DMS153 (cell line): Measurements from ENCODE around the gene SERTAD2.

Experiments used
- DNase-seq: peaks from one replicate; lab custom pipeline; 2025; lab: John Stamatoyannopoulos, UW

Gene SERTAD2

DNA sequence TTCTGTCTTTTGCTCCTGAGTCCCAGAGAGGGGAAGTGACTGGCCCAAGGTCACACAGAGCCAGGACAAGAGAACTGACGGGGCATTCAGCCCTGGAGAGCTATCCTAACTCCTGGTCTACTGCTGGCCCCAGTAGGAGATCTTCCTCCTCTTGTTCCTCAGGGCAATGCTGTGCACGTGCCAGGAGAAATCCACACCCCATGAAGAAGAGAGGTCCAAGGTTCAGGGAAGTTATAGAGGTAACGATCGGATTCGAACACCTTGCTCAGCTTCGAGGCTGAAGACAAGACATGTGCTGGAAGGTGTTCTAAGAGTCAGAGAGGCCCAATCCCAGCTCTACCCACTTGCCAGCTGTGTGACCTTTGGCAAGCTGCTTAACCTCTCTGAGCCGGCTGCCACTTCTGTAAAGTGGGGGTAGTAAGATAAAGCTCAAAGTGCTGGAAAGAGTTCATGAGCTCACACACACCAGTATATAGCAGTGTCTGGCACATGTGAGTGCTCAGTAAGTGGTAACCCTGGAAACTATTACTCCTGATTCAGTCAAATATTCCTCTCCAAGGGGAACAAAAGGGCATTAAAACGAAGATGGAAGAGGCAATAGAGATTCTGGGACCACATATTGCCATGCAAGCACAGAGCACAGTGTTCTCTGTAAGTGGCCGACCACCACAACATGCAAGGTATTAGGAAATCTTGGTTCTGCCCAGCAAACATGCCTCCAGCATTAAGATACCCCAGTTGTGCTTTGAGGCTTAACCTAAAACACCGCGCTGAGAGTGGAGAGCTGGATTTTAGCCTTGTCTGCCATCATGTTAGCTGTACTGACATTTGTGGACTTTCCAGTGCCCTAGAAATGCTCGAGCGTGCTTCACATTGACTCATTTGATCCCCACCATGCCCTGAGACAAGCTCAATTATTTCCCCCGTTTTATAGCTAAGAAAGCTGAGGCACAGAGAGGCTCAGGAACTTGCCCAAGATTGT lies 25.6 kb downstream of the SERTAD2 start:
- no peak for DNase-seq

DNA sequence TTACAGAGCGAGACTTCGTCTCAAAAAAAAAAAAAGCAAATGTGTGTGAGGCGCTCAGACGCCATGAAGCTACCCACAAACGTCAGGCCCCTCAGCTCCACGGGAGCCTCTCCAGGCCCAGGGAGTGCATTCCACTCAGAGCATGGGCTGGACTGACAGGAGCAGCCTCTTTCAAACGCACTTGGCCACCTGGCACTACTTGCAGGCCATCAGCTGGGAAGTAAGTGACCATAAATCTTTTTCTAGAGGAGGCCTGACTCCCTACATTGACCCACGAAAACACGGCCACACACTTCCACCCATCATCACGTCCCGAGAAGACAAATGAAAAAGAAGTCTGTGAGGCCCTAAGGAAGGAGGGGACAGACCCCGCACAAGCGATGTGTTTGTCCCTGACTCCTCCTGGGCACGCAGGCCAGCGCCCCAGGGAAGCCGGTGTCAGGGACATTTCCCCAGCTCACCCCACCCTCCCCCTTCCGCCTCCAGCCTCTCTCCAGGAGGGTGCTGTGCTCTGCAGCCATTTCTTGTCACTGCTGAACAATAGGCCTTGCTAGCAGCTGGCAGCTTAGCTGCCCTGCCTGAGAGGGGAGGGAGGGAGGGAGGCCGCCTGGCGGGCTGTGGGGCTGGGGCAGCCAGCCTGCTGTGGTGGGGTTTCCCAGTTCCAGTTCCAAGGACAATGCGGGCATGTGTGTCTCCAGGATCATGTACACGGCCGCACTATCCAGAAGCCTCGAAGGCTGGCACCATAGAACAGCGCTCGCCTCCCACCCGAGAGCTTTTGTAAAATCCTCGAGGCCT lies 26.6 kb downstream of the SERTAD2 start:
- peak; percentile 68 for DNase-seq

DNA sequence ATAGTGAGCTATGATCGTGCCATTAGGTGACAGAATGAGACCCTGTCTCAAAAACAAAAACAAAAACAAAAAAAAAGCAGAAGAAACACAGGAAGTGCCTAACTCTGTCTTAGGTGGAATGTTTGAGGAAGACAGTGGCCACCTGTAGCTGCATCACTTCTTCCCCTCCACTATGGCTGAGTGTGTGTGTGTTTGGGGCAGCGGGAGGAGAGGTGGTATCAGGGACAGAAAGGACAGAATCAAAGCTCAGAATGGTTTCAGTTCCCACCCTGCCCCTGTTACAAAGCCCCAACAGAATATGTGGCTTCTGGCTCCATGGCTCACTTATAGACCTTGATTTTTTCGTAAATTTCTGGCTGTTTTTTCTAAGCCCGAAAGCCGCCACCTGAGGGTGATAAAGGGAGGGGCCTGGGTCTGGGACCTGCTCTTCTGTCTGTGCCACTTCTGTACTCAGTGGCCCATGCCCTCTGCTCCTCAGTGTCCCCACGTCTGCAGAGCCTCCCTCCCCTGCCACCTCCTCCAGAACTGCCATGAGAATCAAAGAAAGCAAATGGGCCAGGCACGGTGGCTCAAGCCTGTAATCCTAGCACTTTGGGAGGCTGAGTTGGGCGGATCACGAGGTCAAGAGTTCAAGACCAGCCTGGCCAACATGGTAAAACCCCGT lies 27.4 kb downstream of the SERTAD2 start:
- DNase-seq: no peak

DNA sequence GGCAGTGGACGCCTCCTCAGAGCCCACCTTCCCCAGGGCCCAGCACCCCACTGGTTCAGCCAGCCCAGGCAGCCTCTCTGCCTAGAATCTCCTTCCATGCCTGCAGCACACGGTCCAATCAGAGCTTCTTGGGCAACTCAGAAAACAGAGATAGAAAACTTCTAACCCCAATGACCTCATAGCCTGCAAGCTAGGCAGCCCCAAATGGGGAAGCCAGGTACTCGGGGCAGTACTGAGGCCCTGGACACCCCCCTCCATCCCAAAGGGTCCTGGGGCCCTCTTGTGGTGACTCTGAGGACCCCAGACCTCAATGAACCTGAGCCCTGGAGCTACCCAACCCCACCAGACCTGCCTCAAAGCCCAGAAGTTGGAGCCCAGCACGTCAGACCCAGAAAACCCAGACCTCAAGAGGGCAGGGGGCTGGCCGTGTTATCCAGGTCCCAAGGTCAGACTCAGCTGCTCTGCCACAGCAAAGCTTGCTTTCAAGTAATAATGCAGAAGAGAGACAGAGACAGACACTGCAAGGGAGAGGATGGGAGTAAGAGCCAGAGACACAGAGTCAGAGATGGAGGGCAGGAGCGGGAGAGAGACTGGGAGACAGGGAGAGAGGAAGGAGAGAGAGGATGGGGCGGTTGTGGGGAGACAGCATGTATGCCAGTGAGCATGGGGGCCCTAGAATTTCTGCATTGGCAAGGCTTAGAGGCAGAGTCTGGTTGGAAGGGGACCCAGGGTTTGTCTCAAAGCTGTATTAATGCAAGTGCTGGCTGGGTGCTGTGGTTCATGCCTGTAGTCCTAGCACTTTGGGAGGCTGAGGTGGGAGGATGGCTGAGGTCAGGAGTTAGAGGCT lies 28.2 kb downstream of the SERTAD2 start:
- no peak for DNase-seq

DNA sequence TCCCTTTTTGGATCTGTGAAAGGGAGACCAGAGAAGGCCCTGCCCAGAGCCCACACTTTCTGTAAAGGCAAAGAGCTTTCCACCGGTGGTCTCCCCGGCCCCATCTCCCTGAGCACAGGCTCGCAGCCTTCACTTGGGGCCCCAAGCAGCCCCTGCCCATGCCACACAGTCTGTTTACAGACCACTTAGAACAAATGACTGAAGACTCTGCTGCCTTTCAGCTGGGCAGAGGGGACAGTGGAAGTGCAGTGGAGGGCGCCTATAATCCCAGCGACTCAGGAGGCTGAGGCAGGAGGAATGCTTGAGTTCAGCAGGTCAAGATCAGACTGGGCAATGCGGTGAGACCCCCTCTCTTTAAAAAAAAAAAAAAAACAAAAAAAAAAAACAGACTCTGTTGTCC lies 28.9 kb downstream of the SERTAD2 start:
- no peak for DNase-seq

DNA sequence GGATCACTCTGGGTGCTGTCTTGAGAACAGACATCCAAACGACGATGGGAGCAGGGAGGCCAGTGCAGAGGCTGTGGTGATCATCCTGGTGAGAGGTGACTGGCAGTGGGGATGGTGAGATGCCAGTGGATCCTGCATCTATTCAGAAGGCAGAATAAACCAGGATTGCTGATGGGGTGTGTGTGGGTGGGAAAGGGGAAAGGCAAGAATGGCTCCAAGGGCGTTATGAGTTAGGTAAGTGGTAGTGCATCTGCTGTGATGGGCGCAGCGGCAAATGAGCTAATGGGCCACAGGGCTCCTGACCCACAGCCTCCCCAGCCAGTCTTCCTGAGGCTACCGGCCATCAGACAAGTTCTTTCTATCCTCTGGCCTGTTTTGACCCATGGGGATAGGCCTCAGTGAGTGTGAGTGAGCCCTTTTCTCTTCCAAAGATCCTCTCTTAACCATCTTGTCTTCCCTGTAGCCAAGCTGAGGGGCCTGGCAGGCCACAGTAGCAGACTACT lies 29.6 kb downstream of the SERTAD2 start:
- DNase-seq: no peak

DNA sequence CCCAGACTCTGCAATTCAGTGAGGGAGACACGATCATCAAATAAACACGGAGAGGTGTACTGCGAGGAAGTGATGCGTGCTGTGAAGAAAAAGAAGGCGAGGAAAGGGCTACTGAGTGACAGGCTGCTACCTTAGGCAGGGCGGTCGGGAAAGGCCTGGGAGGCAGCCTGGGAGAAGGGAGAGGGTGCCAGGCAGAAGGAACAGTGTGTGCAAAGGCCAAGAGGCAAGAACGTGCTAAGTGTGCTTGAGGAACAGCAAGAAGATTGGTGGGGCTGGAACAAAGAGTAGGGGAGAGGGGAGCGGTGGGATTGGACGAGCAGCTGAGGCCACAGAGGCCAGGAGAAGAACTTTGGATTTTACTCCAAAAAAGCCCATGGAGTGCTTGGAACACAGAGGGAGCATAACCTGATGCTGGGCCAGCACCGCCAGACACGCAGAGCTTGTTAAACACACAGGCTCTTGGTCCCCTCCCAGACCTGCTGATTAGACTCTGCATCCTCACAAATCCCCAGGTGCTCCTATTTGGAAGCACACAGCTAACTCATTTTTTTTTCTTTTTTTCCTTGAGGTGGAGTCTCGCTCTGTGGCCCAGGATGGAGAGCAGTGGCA lies 30.4 kb downstream of the SERTAD2 start:
- DNase-seq: no peak

DNA sequence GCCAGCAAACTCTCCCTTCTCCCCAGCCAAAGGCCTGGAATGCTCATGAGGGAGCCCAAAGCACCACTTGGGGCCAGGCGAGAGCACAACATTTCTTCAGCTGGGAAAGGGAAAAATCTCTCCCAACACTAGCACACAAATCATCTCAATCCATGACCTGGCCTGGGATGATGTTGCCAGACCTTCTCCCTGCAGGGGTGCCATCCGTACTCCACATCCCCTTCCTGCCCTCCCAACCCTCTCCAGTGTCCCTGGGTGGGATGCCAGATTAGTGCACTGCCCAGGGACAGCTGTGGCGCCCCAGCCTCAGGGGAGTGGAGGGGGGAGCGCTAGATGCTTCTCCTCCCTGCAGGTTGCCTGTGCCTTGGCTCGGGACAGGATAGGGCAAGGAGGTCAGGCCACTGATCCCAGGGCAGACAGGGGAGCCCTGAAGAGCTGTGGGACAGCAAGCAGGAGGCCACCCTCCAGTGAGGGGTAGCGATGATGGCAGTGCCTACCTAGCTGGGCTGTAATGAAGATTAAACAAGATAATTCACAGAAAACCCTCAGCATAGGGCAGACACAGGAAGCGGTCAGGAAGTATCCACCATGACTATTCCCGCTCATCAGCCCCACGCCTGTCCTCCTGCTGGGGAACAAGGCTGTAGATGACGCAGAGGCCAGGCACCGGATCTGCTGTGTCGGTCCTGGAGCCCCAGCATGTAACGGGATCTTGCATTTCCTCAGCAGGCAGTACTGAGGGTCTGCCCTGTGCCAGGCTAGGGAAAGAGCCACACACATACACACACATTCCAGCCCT lies 31.1 kb downstream of the SERTAD2 start:
- DNase-seq: no peak

DNA sequence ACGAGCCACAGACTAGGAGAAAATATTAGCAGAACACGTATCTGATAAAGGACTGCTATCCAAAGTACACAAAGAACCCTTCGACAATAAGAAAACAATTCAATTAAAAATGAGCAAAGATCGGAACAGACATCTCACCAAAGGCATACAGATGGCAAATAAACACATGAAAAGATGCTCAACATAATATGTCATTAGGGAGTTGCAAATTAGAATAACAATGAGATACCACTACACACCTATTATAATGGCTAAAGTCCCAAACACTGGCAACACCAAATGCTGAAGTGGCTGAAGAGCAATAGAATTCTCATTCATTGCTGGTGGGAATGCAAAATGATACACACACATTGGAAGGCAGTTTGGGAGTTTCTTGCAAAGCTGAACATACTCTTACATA lies 33.1 kb downstream of the SERTAD2 start:
- DNase-seq: no peak

DNA sequence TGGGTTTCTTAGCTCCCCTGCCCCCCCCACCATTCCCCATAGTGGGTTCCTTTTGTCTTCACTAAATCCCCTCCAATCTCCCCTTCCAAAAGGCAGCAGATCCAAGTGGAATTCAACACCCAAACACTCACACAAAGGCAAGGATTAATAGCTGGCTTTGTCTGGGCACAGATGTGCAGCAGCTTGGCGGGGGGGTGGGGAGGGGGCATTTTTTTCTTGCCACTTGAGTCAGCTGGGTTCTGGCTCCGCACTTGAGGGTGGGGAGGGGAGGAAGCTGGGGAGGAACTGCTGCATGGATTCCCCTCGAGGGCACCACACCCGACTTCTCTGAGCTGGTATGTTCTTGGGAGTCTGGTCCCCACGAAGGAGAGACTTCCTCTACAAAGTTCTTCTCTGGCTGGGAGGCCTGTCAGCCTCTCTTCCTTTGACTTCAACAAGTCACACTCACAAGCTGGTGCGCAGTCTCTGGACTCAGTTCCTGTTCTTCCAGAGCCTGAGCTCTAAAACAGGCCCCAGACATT lies 36.0 kb downstream of the SERTAD2 start:
- DNase-seq: no peak

DNA sequence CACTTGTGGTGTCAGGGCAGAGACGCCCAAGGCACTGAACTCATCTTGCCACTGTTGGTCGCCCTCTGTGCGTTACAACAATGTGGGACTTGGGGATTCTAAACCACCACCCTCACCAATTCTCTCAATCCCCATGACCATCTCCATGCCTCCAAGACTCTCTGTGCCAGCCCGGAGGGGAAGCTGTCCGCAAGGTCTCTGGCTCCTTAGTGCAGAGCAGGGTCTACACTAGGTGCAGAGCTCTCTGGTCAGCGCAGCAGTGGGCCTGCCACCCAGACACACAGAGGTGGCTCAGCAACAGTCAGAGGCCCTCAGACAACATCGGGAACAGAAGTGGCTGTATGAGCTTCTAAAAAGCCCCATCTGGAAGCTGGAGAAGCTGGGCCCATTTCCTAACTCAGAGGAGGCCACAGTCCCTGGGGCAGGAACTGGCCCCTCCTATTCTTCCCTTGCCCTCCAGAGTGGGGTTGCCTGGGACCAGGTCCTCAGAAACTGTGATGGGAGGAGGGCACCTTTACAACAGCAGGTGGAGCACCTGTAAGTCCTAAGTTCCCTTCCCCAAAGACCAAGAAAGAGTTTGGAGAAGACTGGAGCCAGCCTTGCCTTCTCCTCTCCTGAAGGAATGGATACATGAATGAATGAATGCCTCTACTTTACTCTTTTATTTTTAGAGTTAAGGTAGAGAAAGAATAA lies 37.7 kb downstream of the SERTAD2 start:
- DNase-seq: no peak

DNA sequence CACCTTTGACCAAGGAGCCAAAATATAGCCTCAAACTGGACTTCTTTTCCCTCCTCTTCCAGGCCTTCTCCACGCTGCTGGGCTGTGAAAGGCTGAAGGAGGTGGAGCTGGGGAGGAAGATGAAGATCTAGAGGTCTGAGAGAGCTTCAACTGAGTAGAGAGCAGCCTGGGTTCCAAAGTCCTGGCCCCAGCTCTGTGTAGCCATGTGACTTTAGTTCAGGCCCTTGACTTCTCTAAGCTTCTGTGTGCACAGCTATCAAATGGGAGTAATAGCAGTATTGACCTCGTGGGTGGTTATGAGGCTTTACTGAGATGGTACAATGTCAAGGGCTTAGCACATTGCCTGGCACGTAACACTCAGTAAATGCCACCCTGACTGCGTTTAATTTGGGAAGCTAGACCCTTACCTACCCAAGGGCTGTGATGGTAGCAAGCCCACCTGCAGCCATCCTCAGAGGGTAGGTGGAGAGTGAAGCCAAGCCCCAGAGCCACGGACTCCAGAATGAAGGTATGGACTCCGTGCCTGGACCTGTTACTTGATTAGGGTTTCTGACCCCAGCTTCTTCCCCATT lies 38.4 kb downstream of the SERTAD2 start:
- DNase-seq: no peak

DNA sequence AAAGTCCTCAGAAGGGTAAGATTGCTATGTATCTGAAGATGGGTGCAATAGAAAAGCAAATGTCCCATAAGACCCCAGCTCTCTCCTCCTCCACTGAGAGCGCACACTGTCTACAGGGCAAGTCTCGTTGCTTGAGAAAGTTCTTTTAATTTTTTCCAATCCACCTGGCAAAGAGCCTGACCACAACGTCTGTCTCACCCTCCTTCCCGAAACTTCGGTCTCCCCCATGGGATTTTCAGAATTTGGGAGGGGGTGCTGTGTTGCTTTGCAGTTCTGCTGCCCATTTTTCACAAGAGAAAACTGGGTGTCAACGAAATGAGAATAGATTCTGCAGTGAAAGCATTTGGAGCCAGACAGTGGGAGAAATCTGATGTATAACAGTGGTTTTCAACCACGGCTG lies 40.4 kb downstream of the SERTAD2 start:
- DNase-seq: no peak

DNA sequence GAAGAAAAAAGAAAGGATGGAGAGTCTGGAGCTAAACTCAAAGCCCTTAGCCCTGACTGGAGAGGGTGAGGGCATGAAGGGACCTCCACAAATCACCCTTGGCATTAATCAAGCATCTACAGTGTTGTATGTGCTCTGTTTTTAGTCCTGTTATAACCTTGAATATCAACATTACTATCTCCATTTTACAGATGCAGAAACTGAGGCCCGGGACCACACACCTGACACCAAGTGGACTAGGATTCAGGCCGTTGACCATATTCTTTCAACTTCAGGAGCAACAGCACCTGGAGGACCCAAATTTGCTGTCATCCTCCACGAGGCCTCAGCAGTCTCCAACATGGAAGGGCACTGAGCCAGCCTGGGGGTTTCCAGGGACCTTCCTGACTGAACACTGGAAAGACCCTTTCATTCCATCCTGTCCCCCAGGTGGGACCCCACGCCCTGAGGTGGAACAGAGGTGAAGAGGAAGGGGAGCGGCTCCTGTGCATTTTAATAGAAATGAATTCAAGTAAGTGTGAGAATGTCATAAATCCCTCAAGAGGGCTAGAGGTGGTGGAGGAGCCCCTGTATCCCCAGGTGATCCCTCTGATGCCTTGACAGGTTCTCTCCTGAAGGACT lies 41.0 kb downstream of the SERTAD2 start:
- DNase-seq: no peak

DNA sequence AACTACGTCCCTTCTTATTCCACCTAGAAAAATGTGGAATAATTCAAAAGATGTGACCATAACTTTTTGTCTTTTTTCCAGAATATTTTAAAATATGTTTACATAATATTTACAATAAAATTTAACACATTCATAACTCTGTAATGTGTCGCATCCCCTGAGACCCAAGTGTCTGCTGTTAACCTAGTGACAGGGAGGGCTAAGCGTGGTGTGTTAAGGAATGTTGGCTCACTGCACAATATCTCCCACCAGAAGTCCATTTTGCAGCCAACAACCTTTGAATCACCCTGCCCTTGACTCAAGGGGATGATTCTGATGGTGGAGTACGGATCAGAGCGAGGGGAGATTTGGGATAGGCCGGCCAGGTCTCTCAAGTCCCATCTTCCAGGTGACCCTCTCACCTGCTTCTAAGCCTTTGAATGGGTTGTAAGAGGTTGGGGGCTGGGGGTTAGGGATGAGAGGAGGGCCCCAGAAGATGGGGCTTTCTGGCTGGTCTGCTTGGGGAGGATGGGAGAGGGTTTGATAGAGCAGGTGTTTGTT lies 43.3 kb downstream of the SERTAD2 start:
- no peak for DNase-seq

DNA sequence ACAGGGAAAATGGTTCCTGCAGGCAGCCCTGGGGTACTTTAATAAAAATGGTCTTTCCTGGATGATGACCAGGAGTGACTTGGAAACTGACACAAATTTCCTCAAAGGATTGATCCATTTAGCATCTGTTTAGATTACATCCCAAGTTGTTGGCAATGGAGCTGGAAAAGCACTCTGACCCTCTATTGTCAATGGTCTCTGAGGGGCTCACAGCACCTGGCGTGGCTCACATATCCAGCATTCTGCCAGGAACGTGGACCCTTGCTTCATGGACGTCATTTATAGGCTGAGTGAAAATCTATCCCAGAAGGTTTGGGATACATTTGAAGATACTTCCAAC lies 43.8 kb downstream of the SERTAD2 start:
- no peak for DNase-seq

DNA sequence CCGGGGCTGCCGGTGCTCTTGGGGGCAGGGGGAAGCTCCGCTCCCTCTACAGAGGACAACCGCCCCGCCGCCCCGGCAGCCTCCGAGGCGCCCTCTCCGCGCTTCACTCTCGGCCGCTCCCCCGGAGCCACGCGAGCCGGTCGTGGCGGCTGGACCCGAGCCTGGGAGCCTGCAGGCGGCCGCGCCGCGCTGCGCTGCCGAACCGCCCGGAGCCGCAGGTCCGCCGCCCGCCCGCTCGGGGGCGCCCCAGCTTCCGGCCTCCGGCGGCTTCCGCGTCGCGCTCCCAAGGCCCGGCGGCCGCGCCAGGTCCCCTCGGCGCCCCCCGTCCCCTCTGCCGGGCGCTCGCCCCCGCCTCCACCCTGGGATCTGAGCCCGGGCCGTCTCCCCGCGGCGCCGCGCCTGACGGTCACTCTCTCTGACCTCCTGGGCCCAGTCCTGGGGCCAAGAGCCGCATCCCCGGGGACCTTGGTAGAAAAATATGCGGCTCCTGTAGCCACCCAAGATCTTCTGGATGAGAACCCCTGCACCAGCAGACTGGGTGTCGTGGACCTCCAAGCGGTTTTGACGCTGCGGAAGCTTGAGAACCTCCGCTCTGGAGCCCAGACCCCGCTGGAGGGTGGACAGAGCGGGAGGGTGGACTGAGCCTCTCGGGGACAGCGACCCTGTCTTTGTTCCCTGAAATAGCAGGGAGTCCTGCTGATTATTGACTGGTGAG lies 44.3 kb downstream of the SERTAD2 start:
- DNase-seq: peak; percentile 21

DNA sequence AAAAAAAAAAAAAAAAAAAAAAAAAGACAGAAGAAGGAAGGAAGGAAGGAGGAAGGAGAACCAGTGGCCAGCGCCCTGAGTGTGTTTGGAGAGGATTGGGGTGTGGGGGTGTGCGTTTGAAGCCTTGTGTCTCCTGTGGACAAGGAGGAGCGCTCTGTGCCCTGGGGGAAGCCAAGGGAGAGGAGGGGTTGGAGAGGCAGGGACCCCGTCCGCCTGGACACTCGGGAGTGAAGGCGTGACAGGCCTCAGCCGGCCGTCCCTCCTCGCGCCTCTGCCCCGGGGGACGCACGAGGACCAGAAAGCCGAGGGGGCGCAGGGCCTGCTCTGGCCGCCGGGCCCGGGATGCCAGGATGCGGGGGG lies 44.9 kb downstream of the SERTAD2 start:
- DNase-seq: no peak
